PC-9 (cell line): ENCODE results near the gene NUDT22. TPM values are rescaled to one million over a fixed set of nuclear protein-coding genes. Genes with fewer than 3 reads are reported as not detected.
A peak's percentile ranks its signal among the peaks of the same experiment; 100 is the strongest.

ENCODE experiments used
- BruUV-seq: library from RNA; stranded (reverse); fragments of 400-500 nt; replicated peaks from 2 replicates; lab custom pipeline; 2021; lab: Mats Ljungman, UMichigan
- CTCF ChIA-PET: fragments of 300-600 bp; sonication (Branson Sonifier 250); formaldehyde crosslinking; loops from one replicate; lab custom pipeline; 2022; ENCODE audit warnings: antibody characterized with exemption; lab: Charles Lee
- POLR2A ChIA-PET: fragments of 300-600 bp; sonication (Branson Sonifier 250); formaldehyde crosslinking; loops from one replicate; lab custom pipeline; 2022; ENCODE audit warnings: antibody characterized with exemption; ENCODE audit not compliant: unreplicated experiment; lab: Charles Lee
- DNase-seq, 2 experiments: peaks; one replicate each; pipeline versions ENCODE4 v3.0.0 to v3.0.0-alpha.2; 2015 to 2022; ENCODE audit warnings: mixed read lengths in 1 of 2
- H2AFZ ChIP-seq: fragments of 200-600 bp; sonication (generic); 2 replicates; pipeline ENCODE4 v1.8.1; 2017; ENCODE audit warnings: antibody characterized with exemption
- H3F3A ChIP-seq: fragments of 200-600 bp; sonication (generic); 2 replicates; pipeline ENCODE4 v1.8.1; 2017; ENCODE audit warnings: antibody characterized with exemption, mild to moderate bottlenecking, low read depth; ENCODE audit not compliant: insufficient read depth
- H3K27ac ChIP-seq: fragments of 200-600 bp; sonication (generic); 2 replicates; pipeline ENCODE4 v1.6.1; 2016; ENCODE audit warnings: mixed run types
- H3K27me3 ChIP-seq: fragments of 200-600 bp; sonication (generic); 2 replicates; pipeline ENCODE4 v1.6.1; 2016; ENCODE audit warnings: low read depth, mixed run types; ENCODE audit not compliant: insufficient read depth
- H3K36me3 ChIP-seq: fragments of 200-600 bp; sonication (generic); 2 replicates; pipeline ENCODE4 v1.6.1; 2016; ENCODE audit warnings: low read depth, mixed run types
- H3K4me1 ChIP-seq: fragments of 200-600 bp; sonication (generic); replicated peaks from 2 replicates; pipeline ENCODE4 v1.6.1; 2016; ENCODE audit warnings: mixed run types; ENCODE audit not compliant: insufficient read depth
- H3K4me2 ChIP-seq: fragments of 200-600 bp; sonication (generic); 2 replicates; pipeline ENCODE4 v1.6.1; 2017; ENCODE audit warnings: mixed run types
- H3K4me3 ChIP-seq: fragments of 200-600 bp; sonication (generic); 2 replicates; pipeline ENCODE4 v1.6.1; 2016; ENCODE audit warnings: mixed run types
- H3K79me2 ChIP-seq: fragments of 200-600 bp; sonication (generic); 2 replicates; pipeline ENCODE4 v1.6.1; 2017; ENCODE audit warnings: low read depth, mixed run types
- H3K9me2 ChIP-seq: fragments of 200-600 bp; sonication (generic); 2 replicates; pipeline ENCODE4 v1.8.1; 2017; ENCODE audit warnings: mild to moderate bottlenecking; ENCODE audit not compliant: insufficient read depth
- H3K9me3 ChIP-seq: fragments of 200-600 bp; sonication (generic); 2 replicates; pipeline ENCODE4 v1.8.1; 2016; ENCODE audit warnings: low read depth; ENCODE audit not compliant: insufficient read depth
- H4K20me1 ChIP-seq: fragments of 200-600 bp; sonication (generic); 2 replicates; pipeline ENCODE4 v1.8.1; 2017; ENCODE audit not compliant: insufficient read depth
- EZH2 ChIP-seq: fragments of 200-600 bp; sonication (generic); IDR thresholded peaks from 2 replicates; pipeline ENCODE4 v1.8.0; 2017; ENCODE audit warnings: antibody characterized with exemption, low read depth
- intact Hi-C: fragments of 100-400 bp; cut with micrococcal nuclease; formaldehyde crosslinking; loops from one replicate; pipeline ENCODE4 v1.10.0; 2022; ENCODE audit not compliant: unreplicated experiment
- total RNA-seq: library from RNA; stranded (reverse); gene quantifications from 2 replicates; pipeline ENCODE4 v1.2.3, GENCODE V29; 2021
- TF ChIP-seq, protein P1 (sequence below): fragments of 200-600 bp; sonication (generic); conservative IDR thresholded peaks from 2 replicates; pipeline ENCODE4 v1.6.1; 2017; ENCODE audit warnings: mixed run types, antibody characterized with exemption, mild to moderate bottlenecking, moderate library complexity

Gene NUDT22
- total RNA-seq, 1 experiment from 2014 or later: 87.4 TPM

GRCh38 chr11:64266339-64266738 lies 40.3 kb downstream of the NUDT22 start:
- H3K4me2 ChIP-seq: no peak overlapping the region
- no peaks in the 10 kb centered on the region for H3K27me3 ChIP-seq
- H3K9me3 ChIP-seq: no peaks in the 10 kb centered on the region
- no peaks in the 10 kb centered on the region for H3K79me2 ChIP-seq
- BruUV-seq: no TSS peak
- H3K4me3 ChIP-seq: no peak overlapping the region
- peaks cover 9% of the 10 kb centered on the region; the same call in 1 of the 2 replicates for H3K36me3 ChIP-seq
- CTCF ChIA-PET: interaction anchor here (0.6 to 1.7 kb wide), 2 partner anchors 9 to 52 kb away, joined by 3 read pairs; no protein-coding TSS in a partner anchor
- peaks cover 33% of the 10 kb centered on the region for H3F3A ChIP-seq
- no peak for DNase-seq
- H3K27ac ChIP-seq: no peak overlapping the region
- peaks cover 14% of the 10 kb centered on the region for H3K4me1 ChIP-seq
- intact Hi-C loops: no loop called here
- TF ChIP-seq EZH2: no peak
- TF ChIP-seq, protein P1, sequence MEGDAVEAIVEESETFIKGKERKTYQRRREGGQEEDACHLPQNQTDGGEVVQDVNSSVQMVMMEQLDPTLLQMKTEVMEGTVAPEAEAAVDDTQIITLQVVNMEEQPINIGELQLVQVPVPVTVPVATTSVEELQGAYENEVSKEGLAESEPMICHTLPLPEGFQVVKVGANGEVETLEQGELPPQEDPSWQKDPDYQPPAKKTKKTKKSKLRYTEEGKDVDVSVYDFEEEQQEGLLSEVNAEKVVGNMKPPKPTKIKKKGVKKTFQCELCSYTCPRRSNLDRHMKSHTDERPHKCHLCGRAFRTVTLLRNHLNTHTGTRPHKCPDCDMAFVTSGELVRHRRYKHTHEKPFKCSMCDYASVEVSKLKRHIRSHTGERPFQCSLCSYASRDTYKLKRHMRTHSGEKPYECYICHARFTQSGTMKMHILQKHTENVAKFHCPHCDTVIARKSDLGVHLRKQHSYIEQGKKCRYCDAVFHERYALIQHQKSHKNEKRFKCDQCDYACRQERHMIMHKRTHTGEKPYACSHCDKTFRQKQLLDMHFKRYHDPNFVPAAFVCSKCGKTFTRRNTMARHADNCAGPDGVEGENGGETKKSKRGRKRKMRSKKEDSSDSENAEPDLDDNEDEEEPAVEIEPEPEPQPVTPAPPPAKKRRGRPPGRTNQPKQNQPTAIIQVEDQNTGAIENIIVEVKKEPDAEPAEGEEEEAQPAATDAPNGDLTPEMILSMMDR: no peak
- no peak overlapping the region for H2AFZ ChIP-seq
- H3K9me2 ChIP-seq: no peaks in the 10 kb centered on the region
- no peaks in the 10 kb centered on the region for H4K20me1 ChIP-seq
- POLR2A ChIA-PET: no interaction called here

DNA sequence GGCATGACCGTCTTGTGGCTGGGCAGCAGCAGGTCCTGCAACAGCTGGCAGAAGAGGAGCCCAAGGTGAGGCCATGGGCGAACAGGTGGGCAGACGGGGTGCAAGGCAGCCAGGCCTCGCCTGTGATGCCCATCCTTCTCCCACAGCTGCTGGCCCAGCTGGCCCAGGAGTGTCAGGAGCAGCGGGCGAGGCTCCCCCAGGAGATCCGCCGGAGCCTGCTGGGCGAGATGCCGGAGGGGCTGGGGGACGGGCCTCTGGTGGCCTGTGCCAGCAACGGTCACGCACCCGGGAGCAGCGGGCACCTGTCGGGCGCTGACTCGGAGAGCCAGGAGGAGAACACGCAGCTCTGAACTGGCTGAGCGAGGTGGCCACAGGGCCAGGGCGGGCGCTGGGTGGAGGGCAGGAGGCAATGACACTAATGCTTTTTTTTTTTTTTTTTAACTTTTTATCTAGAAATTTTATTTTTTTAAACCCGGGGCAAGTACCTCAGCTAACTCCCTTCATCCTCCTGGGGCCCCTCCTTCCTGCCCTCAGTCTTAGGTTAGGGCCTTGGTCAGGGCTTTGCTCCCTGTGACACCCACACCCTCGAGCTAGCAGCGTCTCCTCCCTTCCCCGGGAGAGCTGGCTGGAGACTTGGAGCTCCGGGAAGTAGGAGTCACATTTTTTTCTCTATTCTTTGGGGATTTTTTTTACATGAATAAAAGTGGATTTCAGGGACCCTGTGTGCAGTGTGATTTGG lies 41.3 kb downstream of the NUDT22 start:
- BruUV-seq: no TSS peak
- H3K27ac ChIP-seq: no peak overlapping the region
- no peaks in the 10 kb centered on the region for H3K9me2 ChIP-seq
- H4K20me1 ChIP-seq: no peaks in the 10 kb centered on the region
- no peaks in the 10 kb centered on the region for H3K27me3 ChIP-seq
- peak overlapping the region; percentile 91; the same call in 1 of the 2 replicates for H3K4me2 ChIP-seq
- intact Hi-C loops: no loop called here
- POLR2A ChIA-PET: interaction anchor here (0.5 to 0.9 kb wide), 6 partner anchors 15 to 88 kb away, joined by 3 to 11 read pairs (median 4); no protein-coding TSS in a partner anchor
- CTCF ChIA-PET: interaction anchor here (0.6 to 1.7 kb wide), 11 partner anchors 9 to 88 kb away, joined by 3 to 15 read pairs (median 3); no protein-coding TSS in a partner anchor
- no peak overlapping the region for H2AFZ ChIP-seq
- H3K9me3 ChIP-seq: no peaks in the 10 kb centered on the region
- peak; percentile 26 to 89 for DNase-seq
- no peak for TF ChIP-seq EZH2
- TF ChIP-seq, protein P1: no peak
- H3K4me3 ChIP-seq: no peak overlapping the region
- H3K4me1 ChIP-seq: peaks cover 21% of the 10 kb centered on the region
- H3F3A ChIP-seq: peaks cover 44% of the 10 kb centered on the region
- peaks cover 9% of the 10 kb centered on the region; the same call in 1 of the 2 replicates for H3K36me3 ChIP-seq
- H3K79me2 ChIP-seq: peaks cover 9% of the 10 kb centered on the region

DNA sequence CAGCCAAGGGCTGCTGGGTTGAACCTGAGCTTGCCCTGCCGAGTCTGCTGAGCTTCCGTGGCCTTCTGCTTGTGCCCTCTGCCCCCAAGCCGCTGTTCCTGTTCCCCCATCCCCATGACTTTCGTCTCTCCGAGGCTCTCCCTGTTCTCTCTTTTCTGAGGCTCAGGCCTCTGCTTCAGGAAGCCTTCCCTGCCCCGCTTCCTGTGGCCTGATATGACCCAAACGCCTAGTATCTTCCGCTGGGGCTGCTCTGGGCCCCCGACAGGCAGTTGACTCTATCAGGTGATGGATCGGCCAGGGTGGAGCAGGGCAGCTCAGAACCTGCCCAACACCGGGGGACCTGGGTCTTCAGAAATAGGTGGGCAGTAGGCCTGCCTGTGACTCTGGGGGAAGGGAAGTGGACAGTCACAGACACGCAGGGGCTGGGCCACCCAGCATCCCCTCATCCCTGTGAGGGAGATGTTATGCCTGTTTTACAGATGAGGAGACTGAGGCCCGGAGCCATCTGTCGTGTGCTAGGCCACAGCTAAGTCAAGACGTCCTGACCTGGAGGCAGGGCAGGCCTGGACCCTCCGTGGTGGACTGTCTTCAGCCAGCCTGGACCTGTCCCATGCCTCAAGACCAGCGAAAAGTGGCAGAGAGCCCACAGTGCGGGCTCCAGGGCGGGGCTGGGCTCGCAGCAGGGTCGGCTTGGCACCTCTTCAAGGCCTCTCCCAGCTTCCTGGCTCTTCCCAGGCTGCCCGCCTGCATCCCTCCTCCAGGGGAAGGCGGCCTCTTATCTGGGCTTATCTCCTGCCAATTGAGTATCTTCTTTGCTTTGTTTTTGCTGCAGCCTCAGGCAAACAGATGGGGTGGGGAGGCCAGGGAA lies 42.2 kb downstream of the NUDT22 start:
- TF ChIP-seq, protein P1: no peak
- no peak for TF ChIP-seq EZH2
- Histone ChIP-seq H4K20me1 (no peaks in the 10 kb centered on the region), H3K4me2 (peak overlapping the region; percentile 91), H3K9me2 (no peaks in the 10 kb centered on the region), H3K4me3 (peak overlapping the region; percentile 63), H3K27me3 (no peaks in the 10 kb centered on the region), H3K9me3 (no peaks in the 10 kb centered on the region), H3K36me3 (peaks cover 1% of the 10 kb centered on the region; the same call in 1 of the 2 replicates), H2AFZ (no peak overlapping the region; the same call in 1 of the 2 replicates), H3K79me2 (peaks cover 18% of the 10 kb centered on the region), H3K4me1 (peaks cover 25% of the 10 kb centered on the region), H3F3A (peaks cover 49% of the 10 kb centered on the region), H3K27ac (peak overlapping the region; percentile 89)
- BruUV-seq: no TSS peak
- ChIA-PET POLR2A (interaction anchor here (0.5 to 0.6 kb wide), 2 partner anchors 52 to 654 kb away, joined by 4 to 6 read pairs; partner anchors contain the start of gene PLAAT3), CTCF (interaction anchor here (0.6 to 1.3 kb wide), 5 partner anchors 9 to 87 kb away, joined by 3 to 14 read pairs (median 6); no protein-coding TSS in a partner anchor)
- intact Hi-C loops: no loop called here
- DNase-seq: peak; percentile 64 to 88
